HG03064 (cell line): ENCODE measurements around the gene SAP130.

Source experiments
- ATAC-seq: cut with Tn5 transposase; IDR thresholded peaks from one replicate; pipeline ENCODE4 v1.9.1; 2021; ENCODE audit warnings: low read depth; ENCODE audit not compliant: unreplicated experiment

The SAP130 gene

GRCh38 chr2:128027801-128028667, at the start of gene SAP130:
Gene SAP130, minus strand, starts transcription at chr2:128028059. Its CDS starts 1,767 bp downstream, at chr2:128026292.
- ATAC-seq, result peak; percentile 77

GRCh38 chr2:128076461-128077106, 48.7 kb upstream of the SAP130 start:
- no peak for ATAC-seq

- ATAC-seq, result no peak
Observed at GRCh38 chr2:128073278-128073677, 45.4 kb upstream of the SAP130 start.

- ATAC-seq, result no peak
Observed at GRCh38 chr2:128069769-128070168, 41.9 kb upstream of the SAP130 start.

GRCh38 chr2:128064353-128064752, 36.5 kb upstream of the SAP130 start:
- no peak for ATAC-seq

GRCh38 chr2:128062571-128062970, 34.7 kb upstream of the SAP130 start:
- no peak for ATAC-seq

GRCh38 chr2:128058114-128058513, 30.3 kb upstream of the SAP130 start:
- ATAC-seq, result no peak

GRCh38 chr2:128057334-128057733, 29.5 kb upstream of the SAP130 start:
- no peak for ATAC-seq

GRCh38 chr2:128054104-128054885, 26.4 kb upstream of the SAP130 start:
- ATAC-seq, result no peak

GRCh38 chr2:128053331-128053730, 25.5 kb upstream of the SAP130 start:
- no peak for ATAC-seq

GRCh38 chr2:128043041-128043440, 15.2 kb upstream of the SAP130 start:
- no peak for ATAC-seq

- ATAC-seq, result no peak
Observed at GRCh38 chr2:128041561-128041960, 13.7 kb upstream of the SAP130 start.

- no peak for ATAC-seq
Observed at GRCh38 chr2:128040166-128040771, 12.4 kb upstream of the SAP130 start.

- ATAC-seq, result no peak
Observed at GRCh38 chr2:128039535-128039934, 11.7 kb upstream of the SAP130 start.

- no peak for ATAC-seq
Observed at GRCh38 chr2:128038411-128038810, 10.6 kb upstream of the SAP130 start.

GRCh38 chr2:128037649-128038048, 9.8 kb upstream of the SAP130 start:
- ATAC-seq, result no peak

GRCh38 chr2:128036748-128037607, 9.1 kb upstream of the SAP130 start:
- ATAC-seq, result no peak

- no peak for ATAC-seq
Observed at GRCh38 chr2:128032092-128032491, 4.2 kb upstream of the SAP130 start.

- no peak for ATAC-seq
Observed at GRCh38 chr2:128028668-128029054, 802 bp upstream of the SAP130 start.

- ATAC-seq, result peak; percentile 73
Observed at GRCh38 chr2:128027278-128027800, 520 bp downstream of the SAP130 start.
